Mucosa of descending colon (tissue), 3 donors: ENCODE measurements around the gene ALG6. TPM values are rescaled to one million over a fixed set of nuclear protein-coding genes. Genes with fewer than 3 reads are reported as not detected.
"Not testable (repeated sequence)": the region's sequence is repeated elsewhere in the genome, so short reads cannot be mapped to it uniquely, and the experiment has no call there.

Experiments
- ATAC-seq: fragments of 200-7000 bp; cut with Tn5 transposase; one replicate; pipeline ENCODE4 v1.9.1; 2020; ENCODE audit warnings: mild to moderate bottlenecking, moderate library complexity
- DNase-seq, 3 donors: peaks; one replicate each; pipeline ENCODE4 v3.0.0-alpha.2; 2020
- H3K36me3 ChIP-seq: fragments of 200-600 bp; one replicate; pipeline ENCODE4 v1.8.0; 2021; ENCODE audit warnings: low read depth, mild to moderate bottlenecking
- H3K4me1 ChIP-seq: fragments of 200-600 bp; one replicate; pipeline ENCODE4 v1.8.0; 2021; ENCODE audit warnings: low read depth, mild to moderate bottlenecking
- H3K4me3 ChIP-seq: fragments of 200-600 bp; one replicate; pipeline ENCODE4 v1.8.0; 2021; ENCODE audit warnings: mild to moderate bottlenecking
- H3K9me3 ChIP-seq: fragments of 200-600 bp; one replicate; pipeline ENCODE4 v1.8.0; 2021; ENCODE audit warnings: mild to moderate bottlenecking
- intact Hi-C, 2 donors: fragments of 100-400 bp; cut with DNase I in 1 of 2; cut with micrococcal nuclease in 1 of 2; formaldehyde crosslinking; loops; one replicate each; pipeline versions ENCODE4 v1.11.0 to v1.11.1; 2022; cut with DNase I, micrococcal nuclease
- total RNA-seq, 3 donors: library from RNA; stranded (reverse); fragmentation: NEBNext Ultra II Directional in 2 of 3; extraction: Animal tissue kit (Norgen Biotek cat#: 25700) in 2 of 3; gene quantifications; one replicate each; pipeline versions ENCODE4 v1.2.1 to v1.2.4, GENCODE V29; 2021 to 2023
- TF ChIP-seq, protein P1 (sequence below): fragments of 200-600 bp; IDR thresholded peaks from one replicate; pipeline ENCODE4 v1.8.0; 2022; ENCODE audit warnings: antibody characterized with exemption, mild to moderate bottlenecking
- donor health status: DM: no; HTN: no; CAD: no; lungs with moderate emphysema.
- donor health status: DM: no; HTN: no; CAD: no.
- donor health status: DM: no; HTN: yes; CAD: no.

ALG6 gene
- total RNA-seq, 3 donors from 2014 or later, result 9.2 to 14.5 (median 13.7) TPM

DNA sequence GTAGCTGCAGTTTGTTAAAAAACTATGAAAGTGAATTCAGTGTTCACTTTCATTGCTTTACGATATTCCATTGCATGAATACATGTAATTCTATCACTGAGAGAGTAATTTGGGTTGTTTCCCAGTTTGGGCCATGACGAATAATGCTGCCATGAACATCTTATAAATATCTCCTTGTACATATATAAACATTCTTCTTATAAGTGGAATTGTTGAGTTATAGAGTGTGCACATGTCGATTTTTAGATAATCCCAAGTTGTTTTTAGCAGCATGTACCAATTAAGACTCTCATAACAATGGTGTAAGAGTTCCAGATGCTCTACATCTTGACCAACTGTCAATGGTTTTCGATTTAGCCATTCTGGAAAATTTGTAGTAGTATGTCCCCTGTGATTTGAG, 40.9 kb downstream of the ALG6 start:
- TF ChIP-seq, protein P1, sequence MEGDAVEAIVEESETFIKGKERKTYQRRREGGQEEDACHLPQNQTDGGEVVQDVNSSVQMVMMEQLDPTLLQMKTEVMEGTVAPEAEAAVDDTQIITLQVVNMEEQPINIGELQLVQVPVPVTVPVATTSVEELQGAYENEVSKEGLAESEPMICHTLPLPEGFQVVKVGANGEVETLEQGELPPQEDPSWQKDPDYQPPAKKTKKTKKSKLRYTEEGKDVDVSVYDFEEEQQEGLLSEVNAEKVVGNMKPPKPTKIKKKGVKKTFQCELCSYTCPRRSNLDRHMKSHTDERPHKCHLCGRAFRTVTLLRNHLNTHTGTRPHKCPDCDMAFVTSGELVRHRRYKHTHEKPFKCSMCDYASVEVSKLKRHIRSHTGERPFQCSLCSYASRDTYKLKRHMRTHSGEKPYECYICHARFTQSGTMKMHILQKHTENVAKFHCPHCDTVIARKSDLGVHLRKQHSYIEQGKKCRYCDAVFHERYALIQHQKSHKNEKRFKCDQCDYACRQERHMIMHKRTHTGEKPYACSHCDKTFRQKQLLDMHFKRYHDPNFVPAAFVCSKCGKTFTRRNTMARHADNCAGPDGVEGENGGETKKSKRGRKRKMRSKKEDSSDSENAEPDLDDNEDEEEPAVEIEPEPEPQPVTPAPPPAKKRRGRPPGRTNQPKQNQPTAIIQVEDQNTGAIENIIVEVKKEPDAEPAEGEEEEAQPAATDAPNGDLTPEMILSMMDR, result no peak
- intact Hi-C loops, result no loop called here
- no peak for DNase-seq

DNA sequence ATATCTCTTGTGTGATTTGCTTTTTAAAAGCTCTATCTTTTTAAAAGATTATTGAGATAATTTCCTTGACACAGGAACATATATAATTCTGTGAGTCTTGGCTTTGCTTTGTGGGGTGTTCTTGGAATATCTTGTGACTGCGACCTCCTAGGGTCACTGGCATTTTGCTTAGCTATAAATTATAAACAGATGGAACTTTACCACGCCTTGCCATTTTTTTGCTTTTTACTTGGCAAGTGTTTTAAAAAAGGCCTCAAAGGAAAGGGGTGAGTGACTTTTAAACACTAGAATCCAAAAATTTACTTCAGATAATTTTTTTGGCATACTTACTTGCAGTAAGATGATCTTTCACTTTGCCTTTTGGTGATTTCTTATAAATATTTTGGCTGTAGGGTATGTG, 43.6 kb downstream of the ALG6 start:
- Histone ChIP-seq H3K4me3 (no peak overlapping the region), H3K36me3 (no peaks in the 10 kb centered on the region), H3K4me1 (no peaks in the 10 kb centered on the region), H3K9me3 (no peaks in the 10 kb centered on the region)
- ATAC-seq (no peak), DNase-seq (no peak)
- TF ChIP-seq, protein P1, result no peak
- intact Hi-C loops, result no loop called here

More for the DNA sequence above, 40.9 kb downstream of the ALG6 start:
- no peaks in the 10 kb centered on the region for H3K4me1 ChIP-seq
- no peaks in the 10 kb centered on the region for H3K9me3 ChIP-seq
- no peak overlapping the region for H3K4me3 ChIP-seq
- H3K36me3 ChIP-seq, result no peaks in the 10 kb centered on the region
- no peak for ATAC-seq

DNA sequence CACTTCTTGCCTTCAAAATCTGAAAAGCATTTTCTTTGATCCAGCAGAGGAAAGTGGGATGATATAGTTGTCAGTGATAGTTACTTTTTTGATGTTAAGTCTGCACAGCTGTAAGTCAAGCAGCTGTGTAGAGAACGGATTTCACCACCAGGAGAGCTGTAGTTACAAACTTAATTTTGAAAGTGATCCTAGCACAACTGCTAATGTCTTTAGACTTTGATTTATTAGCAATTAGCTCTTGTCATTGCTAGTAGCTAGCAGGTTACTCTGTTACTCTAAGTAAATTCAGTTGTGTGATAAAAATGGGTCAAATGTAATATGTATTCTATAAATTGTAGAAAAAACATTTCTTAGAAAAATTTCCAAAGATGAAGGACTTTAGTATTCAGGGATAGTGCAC, 46.0 kb downstream of the ALG6 start:
- TF ChIP-seq, protein P1, result no peak
- Histone ChIP-seq H3K4me3 (no peak overlapping the region), H3K9me3 (no peaks in the 10 kb centered on the region), H3K36me3 (no peaks in the 10 kb centered on the region), H3K4me1 (no peaks in the 10 kb centered on the region)
- no peak for DNase-seq
- intact Hi-C loops, result no loop called here
- no peak for ATAC-seq

DNA sequence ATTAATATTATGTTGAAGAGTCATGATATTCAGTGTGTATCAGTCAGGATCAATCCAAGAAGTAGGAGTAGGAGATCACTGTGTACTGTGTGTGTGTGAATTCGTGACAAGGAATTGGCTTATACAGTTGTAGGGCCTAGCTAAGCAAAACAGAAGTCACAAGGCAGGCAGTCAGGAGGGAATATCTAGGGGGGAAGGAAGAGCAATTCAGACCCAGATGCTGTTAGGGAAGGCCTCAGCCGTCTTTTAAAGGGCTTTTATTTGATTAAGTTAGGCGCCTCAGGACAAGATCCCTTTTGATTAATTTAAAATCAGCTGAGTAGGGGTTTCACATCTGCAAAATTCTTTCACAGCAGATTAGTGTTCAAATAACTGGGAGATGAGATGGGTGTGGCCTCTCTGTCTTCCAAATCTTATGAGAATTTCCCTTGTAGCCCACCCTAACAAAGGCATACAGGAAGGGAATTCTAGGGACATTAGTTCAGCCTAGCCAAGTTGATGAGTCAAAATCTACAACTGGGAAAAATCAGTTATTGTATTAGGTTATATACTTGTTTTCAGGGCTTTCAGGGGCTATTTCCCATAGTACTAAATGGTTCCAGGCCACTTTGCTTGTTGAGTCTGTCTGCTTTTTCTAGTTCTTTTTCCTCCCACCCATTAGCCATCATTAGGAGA, 47.4 kb downstream of the ALG6 start:
- Histone ChIP-seq H3K4me1 (no peaks in the 10 kb centered on the region), H3K36me3 (no peaks in the 10 kb centered on the region), H3K9me3 (no peaks in the 10 kb centered on the region), H3K4me3 (no peak overlapping the region)
- DNase-seq (no peak), ATAC-seq (no peak)
- intact Hi-C loops, result no loop called here
- TF ChIP-seq, protein P1, result no peak

DNA sequence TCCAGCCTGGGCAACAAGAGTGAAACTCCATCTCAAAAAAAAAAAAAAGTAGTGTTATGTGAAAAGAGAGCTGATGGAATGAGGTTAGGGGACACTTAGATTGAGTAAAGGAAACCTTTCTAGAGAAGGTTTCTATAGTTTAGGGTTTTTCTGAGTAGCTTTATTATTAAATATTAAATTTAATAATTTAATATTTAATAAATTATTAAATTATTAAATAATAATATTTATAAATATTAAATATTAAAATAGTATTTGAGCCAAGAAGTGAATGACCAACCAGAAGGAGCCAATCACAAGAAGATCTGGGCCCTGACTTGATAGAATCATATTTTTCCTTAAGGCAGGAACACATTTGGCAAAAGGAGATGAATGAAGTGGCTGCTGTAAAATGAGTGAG, 50.7 kb downstream of the ALG6 start:
- H3K36me3 ChIP-seq, result no peaks in the 10 kb centered on the region
- ATAC-seq (no peak), DNase-seq (no peak)
- no peaks in the 10 kb centered on the region for H3K4me1 ChIP-seq
- H3K4me3 ChIP-seq, result no peak overlapping the region
- intact Hi-C loops, result no loop called here
- TF ChIP-seq, protein P1, result no peak
- H3K9me3 ChIP-seq, result no peaks in the 10 kb centered on the region

DNA sequence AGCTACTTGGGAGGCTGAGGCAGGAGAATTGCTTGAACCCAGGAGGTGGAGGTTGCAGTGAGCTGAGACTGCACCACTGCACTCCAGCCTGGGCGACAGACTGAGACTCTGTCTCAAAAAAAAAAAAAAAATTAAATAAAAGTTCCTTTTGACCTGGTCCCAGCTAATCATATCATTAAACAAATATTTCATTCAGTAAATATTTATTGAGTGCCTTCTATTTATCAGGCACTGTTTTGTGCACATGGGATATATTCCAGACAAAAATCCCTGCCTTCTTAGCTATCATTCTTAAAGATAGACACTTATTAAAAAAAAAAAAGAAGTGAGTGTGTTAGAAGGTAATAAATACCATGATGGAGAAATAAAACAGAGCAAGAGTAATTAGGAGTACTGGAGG, 53.3 kb downstream of the ALG6 start:
- not testable (repeated sequence) for DNase-seq, ATAC-seq, H3K4me3 ChIP-seq

More for the DNA sequence above, 53.3 kb downstream of the ALG6 start:
- H3K36me3 ChIP-seq, H3K4me1 ChIP-seq, intact Hi-C loops, H3K9me3 ChIP-seq: not testable (repeated sequence)
